ENCODE data around the gene FSHB.
"Not testable (repeated sequence)": the region's sequence is repeated elsewhere in the genome, so short reads cannot be mapped to it uniquely, and the experiment has no call there.

Gene FSHB

DNA sequence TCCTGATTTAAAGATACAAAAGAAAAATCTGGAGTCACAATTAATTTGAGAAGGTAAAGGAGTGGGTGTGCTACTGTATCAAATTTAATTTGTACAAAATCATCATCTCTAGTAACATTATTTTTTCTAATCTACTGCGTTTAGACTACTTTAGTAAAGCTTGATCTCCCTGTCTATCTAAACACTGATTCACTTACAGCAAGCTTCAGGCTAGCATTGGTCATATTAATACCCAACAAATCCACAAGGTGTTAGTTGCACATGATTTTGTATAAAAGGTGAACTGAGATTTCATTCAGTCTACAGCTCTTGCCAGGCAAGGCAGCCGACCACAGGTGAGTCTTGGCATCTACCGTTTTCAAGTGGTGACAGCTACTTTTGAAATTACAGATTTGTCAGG, at the start of gene FSHB:
TSS of gene FSHB (plus strand) at position 301 of the 400 bp plus-strand sequence. CDS start 889 bp downstream, outside the sequence.
- no peak for DNase-seq (ENCODE audit: low read depth, low spot score)

DNA sequence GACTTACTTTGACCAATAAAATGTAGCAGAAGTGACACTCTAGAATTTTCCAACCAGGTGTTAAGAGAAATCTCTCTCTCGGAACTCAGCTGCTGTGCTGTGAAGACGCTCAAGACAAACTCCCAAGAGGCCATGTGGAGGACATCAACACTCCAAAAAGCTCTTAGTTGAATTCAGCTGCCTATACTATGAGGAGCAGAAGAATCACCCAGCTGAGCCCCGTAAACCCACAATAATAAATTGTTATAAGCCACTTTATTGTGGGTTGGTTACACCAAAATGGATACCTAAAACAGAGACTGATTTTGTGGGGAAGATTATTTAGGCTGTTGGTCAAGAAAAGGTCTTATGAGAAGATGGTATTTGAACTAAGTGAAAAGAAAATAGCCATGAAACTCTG, 44.1 kb upstream of the FSHB start:
- no peak for DNase-seq (ENCODE audit: low read depth, low spot score)

DNA sequence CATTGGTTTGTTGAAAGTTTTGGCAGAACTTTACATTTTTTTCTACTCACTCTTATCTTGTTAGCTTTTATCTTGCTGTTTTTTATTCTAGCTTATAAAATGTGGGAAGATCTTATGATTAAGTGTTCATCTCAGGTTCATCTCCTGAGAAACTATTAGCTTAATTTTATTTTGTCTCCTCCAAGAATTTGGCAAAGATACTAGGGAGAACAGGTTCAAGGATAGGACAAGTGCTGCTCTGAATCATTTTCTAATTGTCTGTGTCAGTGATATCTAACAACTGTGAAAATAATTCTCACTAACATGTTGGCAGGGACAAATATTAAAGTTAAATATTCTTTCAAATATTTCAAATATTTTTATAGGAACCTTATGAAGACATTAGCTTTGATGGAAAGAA, 38.2 kb upstream of the FSHB start:
- no peak for DNase-seq (ENCODE audit: low read depth, low spot score)

DNA sequence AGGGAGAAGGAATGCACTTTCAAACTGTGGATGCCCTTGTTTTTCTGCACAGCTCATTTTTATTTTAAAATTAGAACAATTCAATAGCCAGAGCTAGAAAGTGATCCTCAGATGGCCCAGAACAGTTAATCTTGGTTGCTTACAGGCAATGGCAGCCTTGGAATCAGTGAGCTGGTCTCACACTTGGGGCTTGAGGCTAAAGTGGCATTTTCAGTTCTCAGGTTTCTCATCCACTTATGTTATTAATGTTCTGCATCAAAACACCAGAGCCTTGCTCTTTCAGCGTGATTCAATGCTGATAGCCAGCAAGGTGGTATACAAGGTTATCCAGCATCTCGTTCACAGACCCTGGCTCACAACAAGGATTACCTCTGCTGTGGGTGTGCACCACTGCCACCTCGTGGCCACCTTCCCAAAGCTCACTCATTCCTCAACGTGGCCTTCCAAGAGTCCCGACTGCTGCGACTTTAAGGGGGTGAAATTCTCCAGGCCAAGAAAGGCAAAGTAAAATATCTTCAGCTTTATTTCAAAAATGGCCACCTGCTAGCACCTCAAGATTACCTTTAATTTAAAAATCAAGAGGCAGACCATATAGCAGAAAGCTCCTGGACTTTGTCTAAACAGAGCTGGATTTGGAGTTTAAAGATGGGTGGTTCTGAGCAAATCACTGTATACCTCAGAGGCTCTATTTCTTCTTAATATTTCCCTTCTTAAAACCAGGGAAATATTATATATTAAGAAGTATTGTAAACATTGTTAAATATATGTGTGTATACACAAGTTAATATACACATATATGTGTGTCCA, 34.2 kb upstream of the FSHB start:
- DNase-seq (ENCODE audit: low read depth, low spot score): peak; percentile 83

DNA sequence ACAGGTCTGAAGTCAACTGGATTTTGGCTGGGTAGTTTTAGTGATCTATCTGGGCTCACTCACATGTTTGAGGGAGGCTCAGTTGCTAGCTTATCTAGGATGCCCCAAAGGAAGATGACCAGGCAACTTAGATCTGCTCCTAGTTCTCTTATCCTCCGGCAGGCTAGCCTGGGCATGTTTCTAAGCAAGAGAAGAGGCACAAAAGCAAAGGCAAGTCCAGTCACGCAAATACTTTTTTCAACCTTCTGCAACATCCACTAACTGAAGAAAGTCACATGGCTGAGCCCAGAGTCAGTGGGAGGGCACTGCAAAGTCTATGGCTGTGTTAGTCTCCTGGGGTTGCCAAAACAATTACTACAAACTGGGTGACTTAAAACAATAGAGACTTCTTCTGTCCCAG, 32.9 kb upstream of the FSHB start:
- no peak for DNase-seq (ENCODE audit: low read depth, low spot score)

DNA sequence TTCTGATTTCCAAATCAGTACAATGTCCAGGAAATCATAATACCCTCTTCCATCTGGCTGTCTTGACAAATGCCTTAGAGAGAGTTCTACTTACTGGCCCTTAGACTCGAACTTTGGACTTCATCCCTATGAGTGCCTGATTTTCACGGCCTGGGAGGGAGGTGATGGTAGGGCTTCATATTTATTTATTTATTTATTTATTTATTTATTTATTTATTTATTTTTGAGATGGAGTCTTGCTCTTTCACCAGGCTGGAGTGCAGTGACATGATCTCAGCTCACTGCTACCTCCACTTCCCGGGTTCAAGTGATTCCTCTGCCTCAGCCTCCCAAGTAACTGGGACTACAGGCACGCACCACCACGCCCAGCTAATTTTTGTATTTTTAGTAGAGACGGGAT, 27.8 kb upstream of the FSHB start:
- DNase-seq (ENCODE audit: low read depth, low spot score): not testable (repeated sequence)

DNA sequence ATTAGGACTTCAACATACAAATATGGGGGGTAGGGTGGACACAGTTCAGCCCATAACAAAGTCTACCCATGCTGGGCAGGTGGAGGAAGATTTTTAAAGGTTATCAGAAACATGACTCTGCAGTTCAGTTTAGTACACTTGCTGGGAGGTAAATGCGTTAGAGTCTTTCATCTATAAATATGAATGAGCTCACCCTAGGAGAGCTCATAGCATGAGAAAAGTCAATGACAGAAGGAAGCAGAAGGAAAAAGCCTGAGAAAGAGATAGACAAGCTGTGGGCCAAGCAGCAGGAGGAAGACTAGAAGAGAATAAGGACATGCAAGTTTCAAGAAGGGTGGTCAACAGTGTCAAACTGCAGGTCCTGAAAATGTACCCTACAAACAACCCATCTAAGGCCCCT, 27.0 kb upstream of the FSHB start:
- no peak for DNase-seq (ENCODE audit: low read depth, low spot score)

DNA sequence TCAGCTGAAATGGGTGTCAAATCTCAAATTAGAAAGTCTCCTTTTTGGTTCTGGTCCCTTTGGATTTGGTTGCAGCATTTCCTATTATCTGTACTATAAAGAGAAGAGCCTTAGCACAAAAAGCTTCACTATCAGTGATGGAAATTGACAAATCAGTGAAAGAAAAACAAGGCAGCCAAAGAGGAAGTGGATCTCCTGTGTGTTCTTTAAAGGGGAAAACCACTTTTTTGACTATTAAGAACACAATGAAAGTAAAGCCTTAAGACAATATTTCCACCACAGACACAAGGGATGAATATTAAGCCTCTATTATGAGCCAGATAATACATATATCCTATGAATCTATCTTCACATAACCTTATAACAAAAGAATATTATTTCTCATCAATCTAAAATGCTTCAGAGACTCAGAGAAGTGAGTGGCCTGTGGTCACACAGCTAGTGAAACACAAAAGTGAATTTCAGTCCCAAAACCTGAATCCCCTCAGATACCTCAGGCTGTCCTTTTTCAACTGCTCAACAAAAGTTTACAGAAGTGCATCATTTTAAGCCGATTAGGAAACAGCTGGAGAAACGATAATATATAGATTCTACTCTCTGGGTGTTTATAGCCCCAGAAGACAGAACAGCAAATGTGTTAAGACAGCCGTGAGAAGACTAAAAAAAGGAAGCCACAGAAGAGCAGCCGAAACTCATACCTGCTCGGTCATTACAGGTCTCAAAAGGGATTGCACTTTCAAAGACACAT, 24.4 kb upstream of the FSHB start:
- no peak for DNase-seq (ENCODE audit: low read depth, low spot score)

DNA sequence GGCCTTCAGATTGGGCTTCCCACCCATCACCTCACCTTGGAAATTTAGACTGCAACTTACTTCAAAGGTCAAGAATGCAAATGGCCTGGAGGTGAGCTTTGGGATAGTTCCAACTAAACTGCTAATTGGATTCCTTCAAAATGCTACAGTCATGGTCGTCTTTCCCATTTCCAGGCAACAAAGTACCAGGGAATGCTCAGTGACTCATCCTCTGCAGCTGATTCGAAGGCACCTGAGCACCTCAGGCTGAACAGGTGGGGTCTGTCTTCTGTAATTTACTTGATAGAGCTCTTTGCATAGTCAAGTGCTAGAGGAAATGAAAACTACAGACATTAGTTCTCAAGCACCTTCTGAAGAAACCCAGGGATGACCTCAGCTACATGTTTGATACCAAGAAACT, 20.5 kb upstream of the FSHB start:
- DNase-seq (ENCODE audit: low read depth, low spot score): no peak

DNA sequence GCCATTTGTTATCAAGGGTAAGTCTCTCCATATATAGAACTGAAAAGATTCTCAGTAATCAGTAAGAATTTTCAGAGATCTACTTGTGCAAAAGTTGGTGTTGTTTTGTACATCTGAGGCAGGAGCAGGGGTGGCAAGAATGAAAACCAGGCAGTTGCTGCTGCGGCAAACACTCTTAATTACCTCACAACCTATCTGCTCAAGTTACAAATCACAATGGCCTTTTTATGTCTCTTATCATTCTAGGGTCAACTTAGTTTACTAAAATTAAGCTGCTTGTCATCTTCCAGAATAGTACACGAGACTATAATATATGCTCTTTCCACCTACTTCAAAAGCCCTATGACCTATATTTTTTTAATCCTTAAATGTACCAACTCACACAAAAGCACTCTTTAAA, 14.3 kb upstream of the FSHB start:
- DNase-seq (ENCODE audit: low read depth, low spot score): no peak

DNA sequence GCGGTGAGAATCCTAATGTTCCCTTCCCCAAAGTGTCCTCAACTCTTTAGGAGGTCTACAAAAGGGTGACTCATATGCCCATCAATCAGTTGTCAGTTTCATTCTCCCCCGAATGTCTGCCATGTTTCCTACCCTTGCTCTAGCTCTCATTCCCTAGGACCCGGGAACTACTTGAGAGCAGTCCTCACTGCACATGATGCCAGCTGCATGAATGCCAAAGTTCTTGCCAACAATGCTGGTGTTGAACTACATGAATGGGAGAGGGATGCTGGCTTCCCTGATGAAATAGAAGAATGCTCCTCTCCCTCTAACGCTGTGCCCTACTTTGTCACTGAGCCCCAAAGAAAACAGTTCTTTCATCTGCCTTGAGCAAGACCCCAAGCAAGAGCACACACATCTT, 12.5 kb upstream of the FSHB start:
- no peak for DNase-seq (ENCODE audit: low read depth, low spot score)

DNA sequence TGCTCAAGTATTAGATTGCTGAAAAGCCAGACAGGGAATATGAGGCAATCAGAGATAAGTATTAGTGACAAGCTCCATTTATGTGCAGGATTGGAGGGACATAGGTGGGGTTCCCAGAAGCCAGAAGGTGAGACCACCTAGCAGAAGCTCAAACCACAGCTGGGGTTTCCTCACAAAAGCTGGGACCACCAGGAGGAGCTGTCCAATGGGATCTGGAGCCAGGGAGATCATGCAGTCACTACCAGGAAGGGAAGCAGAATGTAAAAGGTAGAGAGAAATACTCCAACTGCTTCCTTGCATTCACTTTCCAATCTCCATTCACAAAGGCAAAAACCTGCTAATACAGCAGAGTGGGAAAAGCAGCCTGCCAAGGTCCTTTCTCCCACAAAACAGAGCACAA, 5.2 kb upstream of the FSHB start:
- no peak for DNase-seq (ENCODE audit: low read depth, low spot score)

DNA sequence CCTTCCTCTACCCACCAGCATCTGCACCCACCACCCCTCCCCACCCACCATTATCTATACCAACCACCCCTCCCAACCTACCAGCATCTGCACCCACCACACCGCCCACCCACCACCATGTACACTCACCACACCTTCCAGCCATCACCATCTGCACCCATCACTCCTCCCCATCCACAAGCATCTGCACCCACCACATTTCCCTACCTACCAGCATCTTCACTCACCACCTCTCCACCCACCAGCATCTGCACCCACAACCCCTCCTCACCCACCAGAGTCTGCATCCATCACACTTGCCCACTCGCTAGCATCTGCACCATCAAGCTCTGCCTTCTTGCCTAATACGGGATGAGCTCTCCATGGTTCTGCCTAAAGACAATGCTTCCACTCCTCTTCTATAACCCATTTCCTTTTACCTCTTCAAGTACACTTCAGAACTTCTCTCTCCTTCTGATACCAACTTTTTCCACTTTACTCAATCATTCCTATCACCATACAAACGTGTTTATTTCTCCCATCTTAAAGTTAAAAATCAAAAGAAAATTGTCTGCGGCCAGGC, 2.4 kb upstream of the FSHB start:
- no peak for DNase-seq (ENCODE audit: low read depth, low spot score)

DNA sequence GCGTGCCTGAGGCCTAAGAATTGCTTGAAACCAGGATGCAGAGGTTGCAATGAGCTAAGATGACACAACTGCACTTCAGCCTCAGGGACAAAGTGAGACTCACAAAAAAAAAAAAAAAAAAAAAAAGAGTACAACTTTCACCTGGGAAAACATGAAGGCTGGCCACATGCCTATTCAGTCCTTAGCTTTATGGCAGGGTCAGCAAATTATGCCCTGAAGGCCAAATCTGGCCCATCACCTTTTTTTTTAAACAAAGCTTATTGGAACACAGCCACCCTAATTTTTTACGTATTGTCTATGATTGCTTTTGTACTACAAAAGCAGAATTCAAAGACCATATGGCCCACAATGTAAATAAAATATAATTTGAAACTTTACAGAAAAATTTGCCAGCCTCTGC, 8.2 kb downstream of the FSHB start:
- DNase-seq (ENCODE audit: low read depth, low spot score): no peak

DNA sequence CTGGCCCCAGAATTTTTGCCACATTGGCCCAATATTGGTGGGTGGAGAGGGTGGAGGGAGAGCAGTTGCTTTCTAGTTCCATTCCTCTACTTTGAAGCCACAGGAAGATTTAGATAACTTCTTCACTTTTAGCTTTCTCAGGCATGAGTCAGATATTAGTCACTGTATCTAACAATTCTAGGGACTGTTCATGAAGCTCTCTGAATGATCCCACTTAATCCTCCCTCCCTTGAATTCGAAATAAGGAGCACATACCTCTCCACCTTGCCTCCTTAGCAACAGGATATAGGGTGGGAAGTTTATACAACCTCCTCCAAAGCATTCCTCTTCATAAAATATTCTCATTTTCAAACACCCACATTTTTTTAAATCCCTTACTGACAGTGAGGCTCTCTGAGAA, 13.5 kb downstream of the FSHB start:
- peak; percentile 81 for DNase-seq (ENCODE audit: low read depth, low spot score)

DNA sequence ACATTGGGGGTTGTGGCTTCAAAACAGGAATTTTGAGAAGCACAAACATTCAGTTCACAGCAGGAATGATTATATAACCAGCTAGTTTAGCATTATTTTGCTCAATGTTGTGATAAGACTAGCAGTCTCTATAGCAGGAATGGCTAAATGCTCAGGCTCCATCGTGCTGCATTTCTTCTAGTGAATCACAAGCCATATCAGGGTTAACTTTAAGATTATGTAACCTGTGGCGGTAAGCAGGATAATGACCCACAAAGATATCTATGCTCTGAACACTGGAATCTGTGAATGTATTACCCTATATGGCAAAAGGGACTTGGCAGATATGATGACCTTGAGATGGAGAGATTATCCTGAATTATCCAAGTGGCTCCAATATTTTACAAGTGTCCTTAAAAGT, 14.8 kb downstream of the FSHB start:
- DNase-seq (ENCODE audit: low read depth, low spot score): peak; percentile 31

DNA sequence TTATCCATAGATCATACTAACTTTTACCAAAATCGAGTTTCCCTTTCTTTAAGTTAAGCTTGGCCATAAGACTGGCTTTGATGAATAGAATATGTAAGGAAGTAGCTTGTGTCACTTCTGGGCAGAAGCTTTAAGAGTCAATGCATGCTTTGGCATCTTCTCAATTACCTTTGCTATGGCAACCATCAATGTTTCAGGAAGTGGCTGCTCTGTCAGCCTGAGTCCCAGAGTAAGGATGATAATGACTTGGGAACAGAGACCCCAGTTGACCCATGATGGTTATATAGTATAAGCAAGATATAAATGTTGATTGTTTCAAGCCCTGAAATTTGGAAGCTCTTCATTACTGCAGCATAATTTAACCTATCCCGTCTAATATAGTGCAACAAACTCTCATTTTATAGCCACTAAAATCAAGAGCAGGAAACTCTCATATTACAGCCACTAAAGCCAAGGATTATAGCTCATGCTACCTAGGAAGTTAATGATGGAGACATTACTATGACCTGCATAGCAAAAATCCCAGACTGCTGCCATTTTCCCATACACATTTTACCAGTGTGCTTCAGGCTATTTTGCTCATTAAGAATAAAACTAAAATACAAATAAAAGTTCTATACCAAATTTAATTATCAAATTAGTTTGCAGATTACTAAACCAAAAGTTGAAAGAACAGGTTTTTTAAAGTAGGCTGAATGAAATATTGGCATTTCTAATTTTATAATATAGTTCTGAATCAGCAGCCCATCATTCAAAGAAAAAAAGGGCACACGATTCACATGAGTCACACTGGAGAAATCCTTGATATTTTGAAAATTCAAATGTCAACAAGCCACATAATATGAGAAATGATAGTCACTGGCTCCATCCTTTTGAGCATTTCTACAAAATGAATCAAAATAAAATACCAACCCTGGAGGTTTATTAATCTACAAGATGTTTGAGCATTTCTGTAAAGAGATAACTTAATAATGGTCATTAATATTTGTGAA, 23.8 kb downstream of the FSHB start:
- DNase-seq (ENCODE audit: low read depth, low spot score): peak; percentile 11

DNA sequence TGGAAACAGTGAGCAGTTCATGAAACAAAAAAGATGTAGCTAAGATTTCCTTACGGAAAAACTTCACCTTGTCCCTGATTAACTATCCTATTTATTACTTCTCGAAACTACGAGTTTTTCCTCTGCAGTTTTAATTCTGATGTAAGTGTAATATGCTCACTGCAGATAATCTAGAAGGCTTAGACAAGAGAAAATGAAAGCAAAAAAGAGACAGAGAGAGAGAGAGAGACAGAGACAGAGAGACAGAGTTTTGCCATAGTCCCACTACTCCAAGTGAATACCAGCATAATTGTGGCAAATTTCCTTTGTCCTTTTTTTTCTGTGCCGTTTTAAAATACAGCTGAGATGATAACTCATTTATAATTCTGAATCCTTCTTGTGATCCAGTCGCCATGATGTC, 24.8 kb downstream of the FSHB start:
- no peak for DNase-seq (ENCODE audit: low read depth, low spot score)

DNA sequence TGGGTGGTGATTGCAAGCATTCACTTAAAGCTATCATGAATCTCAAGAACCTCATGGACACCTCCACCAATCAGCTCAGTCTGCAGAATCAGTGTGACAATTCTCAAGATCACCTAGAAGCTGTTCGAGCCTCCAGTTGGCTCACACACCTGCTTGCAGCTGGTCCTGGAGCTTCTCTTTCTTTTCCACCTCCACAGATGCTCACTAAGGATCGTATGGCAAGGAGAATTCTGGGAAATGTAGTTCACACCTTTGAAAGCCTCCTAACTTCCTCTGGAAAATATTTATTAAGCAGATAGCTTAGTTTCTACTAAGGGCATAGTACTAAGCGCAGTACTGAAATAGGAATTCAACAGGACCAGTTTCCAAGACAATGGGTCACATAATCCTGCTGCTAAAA, 26.2 kb downstream of the FSHB start:
- DNase-seq (ENCODE audit: low read depth, low spot score): no peak

DNA sequence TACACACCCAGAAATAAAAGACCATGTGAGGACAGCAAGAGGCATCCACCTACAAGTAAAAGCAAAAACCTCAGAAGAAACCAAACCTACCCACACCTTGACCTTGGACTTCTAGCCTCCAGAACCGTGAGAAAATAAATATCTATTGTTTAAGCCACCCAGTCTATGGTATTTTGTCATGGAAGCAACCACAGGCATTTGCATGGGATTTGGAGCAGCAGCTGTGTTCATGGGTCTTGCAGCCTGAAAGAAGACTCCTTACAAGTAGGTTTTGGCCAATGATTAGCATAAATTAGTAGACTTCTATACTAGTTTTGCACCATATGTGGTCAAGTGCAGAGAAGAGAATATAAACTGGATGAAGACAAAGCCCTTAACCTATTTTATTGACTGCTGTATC, 27.9 kb downstream of the FSHB start:
- peak; percentile 29 for DNase-seq (ENCODE audit: low read depth, low spot score)

DNA sequence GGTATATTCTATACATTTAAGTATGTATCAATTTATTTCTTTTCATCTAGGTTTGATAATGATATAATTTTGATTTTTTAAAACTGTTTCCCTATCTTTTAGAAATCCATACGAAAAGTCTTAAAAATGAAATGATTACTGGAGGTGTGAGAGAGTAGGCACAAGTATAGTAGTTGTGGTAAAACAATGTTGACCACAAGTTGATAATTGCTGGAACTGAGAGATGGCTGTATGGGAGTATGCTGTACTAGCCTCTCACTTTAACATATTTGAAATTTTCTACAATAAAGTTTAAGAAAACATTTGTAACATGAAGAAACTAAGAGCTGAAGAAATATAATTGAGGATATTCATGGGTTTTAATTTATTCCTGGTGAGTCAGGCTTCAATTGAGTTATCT, 30.0 kb downstream of the FSHB start:
- DNase-seq (ENCODE audit: low read depth, low spot score): no peak

DNA sequence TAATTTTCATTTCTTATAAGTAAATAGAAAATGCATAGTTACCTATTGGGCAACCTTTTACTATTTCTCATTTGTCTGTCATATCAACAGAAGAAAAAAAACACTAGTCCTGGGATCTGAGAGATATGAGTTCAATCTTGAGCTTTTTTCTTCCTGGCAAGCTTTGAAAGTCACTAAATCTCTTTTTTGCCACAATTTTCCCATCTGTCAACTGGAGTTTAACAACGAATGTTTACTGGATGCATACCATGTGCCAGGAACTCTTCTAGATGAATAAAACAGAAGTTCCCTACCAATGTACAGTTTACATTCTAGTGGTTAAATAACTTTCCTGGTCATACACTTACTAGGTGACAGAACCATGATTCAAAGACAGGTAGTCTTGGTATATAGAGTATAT, 31.0 kb downstream of the FSHB start:
- DNase-seq (ENCODE audit: low read depth, low spot score): no peak
